Measurements from ENCODE around the gene FMNL2.

FMNL2 gene

GRCh38 chr2:152534460-152535135 lies 199.6 kb downstream of the FMNL2 start:
- DNase-seq: no peak

GRCh38 chr2:152537081-152537651 lies 202.2 kb downstream of the FMNL2 start:
- DNase-seq: no peak

GRCh38 chr2:152539424-152539823 lies 204.4 kb downstream of the FMNL2 start:
- DNase-seq: no peak

GRCh38 chr2:152541712-152542111 lies 206.7 kb downstream of the FMNL2 start:
- no peak for DNase-seq

GRCh38 chr2:152542337-152542994 lies 207.5 kb downstream of the FMNL2 start:
- DNase-seq: no peak

- peak; percentile 1 to 12 for DNase-seq
Measured at GRCh38 chr2:152542995-152543481, 208.1 kb downstream of the FMNL2 start.

GRCh38 chr2:152543717-152544116 lies 208.7 kb downstream of the FMNL2 start:
- DNase-seq: no peak

- no peak for DNase-seq
Measured at GRCh38 chr2:152544638-152545037, 209.7 kb downstream of the FMNL2 start.

- DNase-seq: no peak
Measured at GRCh38 chr2:152546230-152546837, 211.4 kb downstream of the FMNL2 start.

GRCh38 chr2:152548111-152548875 lies 213.3 kb downstream of the FMNL2 start:
- DNase-seq: no peak

GRCh38 chr2:152548996-152549395 lies 214.0 kb downstream of the FMNL2 start:
- no peak for DNase-seq

- DNase-seq: no peak
Measured at GRCh38 chr2:152549423-152549822, 214.4 kb downstream of the FMNL2 start.

GRCh38 chr2:152550386-152550785 lies 215.4 kb downstream of the FMNL2 start:
- DNase-seq: no peak

GRCh38 chr2:152552888-152553287 lies 217.9 kb downstream of the FMNL2 start:
- no peak for DNase-seq

- DNase-seq: no peak
Measured at GRCh38 chr2:152553518-152553917, 218.5 kb downstream of the FMNL2 start.

GRCh38 chr2:152555048-152555447 lies 220.1 kb downstream of the FMNL2 start:
- no peak for DNase-seq

GRCh38 chr2:152556506-152556905 lies 221.5 kb downstream of the FMNL2 start:
- no peak for DNase-seq

GRCh38 chr2:152557273-152557888 lies 222.4 kb downstream of the FMNL2 start:
- DNase-seq: no peak

GRCh38 chr2:152558158-152558984 lies 223.4 kb downstream of the FMNL2 start:
- peak in 1 of 2 experiments; percentile 11 for DNase-seq

GRCh38 chr2:152559008-152559407 lies 224.0 kb downstream of the FMNL2 start:
- DNase-seq: no peak

GRCh38 chr2:152560166-152560565 lies 225.2 kb downstream of the FMNL2 start:
- DNase-seq: no peak
